ENCODE measurements around the gene URM1. TPM values are rescaled to one million over a fixed set of nuclear protein-coding genes. Genes with fewer than 3 reads are reported as not detected.
"Not testable (repeated sequence)": the region's sequence is repeated elsewhere in the genome, so short reads cannot be mapped to it uniquely, and the experiment has no call there.

URM1 gene
- total and polyA plus RNA-seq, 2 experiments from 2014 or later: 48.0 to 71.0 TPM

DNA sequence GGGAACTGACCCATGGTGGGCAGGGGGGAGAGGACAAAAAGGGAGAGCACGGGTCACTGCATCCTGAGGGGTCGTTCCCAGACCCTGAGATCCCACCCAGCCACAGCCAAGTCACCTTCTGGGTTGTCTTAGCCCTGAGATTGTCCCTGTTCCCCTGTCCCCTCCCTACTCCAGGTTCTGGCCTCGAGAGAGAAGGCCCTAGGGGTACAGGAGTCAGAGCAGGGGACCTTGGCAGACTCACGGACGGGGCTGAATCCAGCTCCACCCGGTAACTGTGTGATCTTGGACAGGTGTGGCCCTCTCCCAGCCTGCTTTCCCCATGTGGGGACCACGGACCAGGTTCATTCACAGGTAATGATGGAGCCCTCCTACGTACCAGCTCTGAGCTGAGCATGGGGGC is 38.3 kb downstream of the URM1 start:
- no peaks in the 10 kb centered on the region for H3K9me3 ChIP-seq (ENCODE audit: low read depth)
- TF ChIP-seq, protein P1, sequence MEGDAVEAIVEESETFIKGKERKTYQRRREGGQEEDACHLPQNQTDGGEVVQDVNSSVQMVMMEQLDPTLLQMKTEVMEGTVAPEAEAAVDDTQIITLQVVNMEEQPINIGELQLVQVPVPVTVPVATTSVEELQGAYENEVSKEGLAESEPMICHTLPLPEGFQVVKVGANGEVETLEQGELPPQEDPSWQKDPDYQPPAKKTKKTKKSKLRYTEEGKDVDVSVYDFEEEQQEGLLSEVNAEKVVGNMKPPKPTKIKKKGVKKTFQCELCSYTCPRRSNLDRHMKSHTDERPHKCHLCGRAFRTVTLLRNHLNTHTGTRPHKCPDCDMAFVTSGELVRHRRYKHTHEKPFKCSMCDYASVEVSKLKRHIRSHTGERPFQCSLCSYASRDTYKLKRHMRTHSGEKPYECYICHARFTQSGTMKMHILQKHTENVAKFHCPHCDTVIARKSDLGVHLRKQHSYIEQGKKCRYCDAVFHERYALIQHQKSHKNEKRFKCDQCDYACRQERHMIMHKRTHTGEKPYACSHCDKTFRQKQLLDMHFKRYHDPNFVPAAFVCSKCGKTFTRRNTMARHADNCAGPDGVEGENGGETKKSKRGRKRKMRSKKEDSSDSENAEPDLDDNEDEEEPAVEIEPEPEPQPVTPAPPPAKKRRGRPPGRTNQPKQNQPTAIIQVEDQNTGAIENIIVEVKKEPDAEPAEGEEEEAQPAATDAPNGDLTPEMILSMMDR (IDR thresholded peaks at IDR 0.05; ENCODE audit: low read depth, low read length): no peak
- H3K36me3 ChIP-seq: no peaks in the 10 kb centered on the region
- DNase-seq (ENCODE audit: low read depth in 1 of 2, low spot score in 1 of 2): no peak
- H3K4me3 ChIP-seq: no peak overlapping the region
- H3K4me1 ChIP-seq (ENCODE audit: low read depth): no peaks in the 10 kb centered on the region
- peaks cover 66% of the 10 kb centered on the region for H3K27me3 ChIP-seq
- no peak overlapping the region for H3K27ac ChIP-seq

DNA sequence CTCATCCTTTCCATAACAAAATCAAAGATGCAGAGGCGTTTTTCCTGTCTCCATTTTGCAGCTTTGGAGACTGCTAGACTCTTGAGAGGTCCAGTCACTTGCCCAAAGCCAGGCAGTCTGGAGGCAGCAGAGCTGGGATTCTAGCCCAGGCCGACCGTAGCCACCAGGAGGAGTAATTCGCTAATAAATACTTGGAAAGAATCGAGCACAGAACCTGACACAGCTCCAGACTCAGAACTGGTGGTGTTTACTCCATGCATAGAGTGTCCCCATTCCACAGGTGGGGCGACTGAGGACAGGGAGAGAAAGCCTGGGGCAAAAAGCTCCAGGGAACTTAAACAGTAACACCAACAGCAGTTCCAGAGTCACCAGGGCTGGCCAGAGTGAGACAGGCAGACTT is 38.8 kb downstream of the URM1 start:
- H3K27ac ChIP-seq: no peak overlapping the region
- DNase-seq (ENCODE audit: low read depth in 1 of 2, low spot score in 1 of 2): peak in 1 of 2 donors; percentile 48
- no peaks in the 10 kb centered on the region for H3K4me1 ChIP-seq (ENCODE audit: low read depth)
- H3K4me3 ChIP-seq: no peak overlapping the region
- H3K27me3 ChIP-seq: peaks cover 68% of the 10 kb centered on the region
- H3K9me3 ChIP-seq (ENCODE audit: low read depth): no peaks in the 10 kb centered on the region
- no peaks in the 10 kb centered on the region for H3K36me3 ChIP-seq
- TF ChIP-seq, protein P1 (IDR thresholded peaks at IDR 0.05; ENCODE audit: low read depth, low read length): peak; percentile 42

DNA sequence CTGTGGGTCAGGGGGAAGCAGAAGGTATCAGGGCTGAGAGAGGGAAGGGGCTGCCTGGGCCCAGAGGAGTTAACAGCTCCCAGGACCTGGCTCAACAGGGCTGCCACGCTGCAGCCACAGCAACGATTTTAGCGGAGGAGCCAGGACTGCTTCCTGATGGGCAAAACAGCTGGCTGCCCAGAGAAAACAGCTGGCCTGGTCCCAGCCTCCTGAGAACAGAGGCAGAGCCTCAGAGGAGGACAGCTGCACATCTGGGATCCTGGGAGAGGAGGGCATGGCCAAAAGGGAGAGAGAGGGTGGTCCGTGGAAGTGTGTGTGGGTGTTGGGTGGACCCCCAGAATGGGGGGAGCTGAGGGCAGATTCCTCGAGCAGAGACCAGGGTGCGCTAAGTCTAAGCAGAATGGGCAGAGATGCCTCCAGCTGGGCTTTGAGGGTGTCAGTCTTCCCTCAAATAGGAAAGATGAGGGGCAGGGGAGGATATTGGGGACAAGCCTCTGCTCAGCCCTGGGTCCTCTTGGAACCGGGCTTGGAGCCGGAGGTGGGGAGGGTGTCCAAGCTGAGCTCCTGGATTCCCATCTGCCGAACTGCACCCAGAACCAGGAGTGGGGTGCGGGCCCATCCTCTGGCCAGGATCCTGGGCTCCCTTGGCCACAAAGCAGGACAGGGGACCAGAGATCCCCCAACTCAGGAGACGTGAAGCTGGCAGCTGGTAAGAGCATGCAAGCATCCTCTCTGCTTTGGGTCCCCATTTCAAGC is 40.4 kb downstream of the URM1 start:
- Histone ChIP-seq H3K4me3 (no peak overlapping the region), H3K36me3 (no peaks in the 10 kb centered on the region), H3K4me1 (ENCODE audit: low read depth) (no peaks in the 10 kb centered on the region), H3K27me3 (peaks cover 61% of the 10 kb centered on the region), H3K9me3 (ENCODE audit: low read depth) (no peaks in the 10 kb centered on the region), H3K27ac (no peak overlapping the region)
- DNase-seq (ENCODE audit: low read depth in 1 of 2, low spot score in 1 of 2): no peak
- TF ChIP-seq, protein P1 (IDR thresholded peaks at IDR 0.05; ENCODE audit: low read depth, low read length): no peak

DNA sequence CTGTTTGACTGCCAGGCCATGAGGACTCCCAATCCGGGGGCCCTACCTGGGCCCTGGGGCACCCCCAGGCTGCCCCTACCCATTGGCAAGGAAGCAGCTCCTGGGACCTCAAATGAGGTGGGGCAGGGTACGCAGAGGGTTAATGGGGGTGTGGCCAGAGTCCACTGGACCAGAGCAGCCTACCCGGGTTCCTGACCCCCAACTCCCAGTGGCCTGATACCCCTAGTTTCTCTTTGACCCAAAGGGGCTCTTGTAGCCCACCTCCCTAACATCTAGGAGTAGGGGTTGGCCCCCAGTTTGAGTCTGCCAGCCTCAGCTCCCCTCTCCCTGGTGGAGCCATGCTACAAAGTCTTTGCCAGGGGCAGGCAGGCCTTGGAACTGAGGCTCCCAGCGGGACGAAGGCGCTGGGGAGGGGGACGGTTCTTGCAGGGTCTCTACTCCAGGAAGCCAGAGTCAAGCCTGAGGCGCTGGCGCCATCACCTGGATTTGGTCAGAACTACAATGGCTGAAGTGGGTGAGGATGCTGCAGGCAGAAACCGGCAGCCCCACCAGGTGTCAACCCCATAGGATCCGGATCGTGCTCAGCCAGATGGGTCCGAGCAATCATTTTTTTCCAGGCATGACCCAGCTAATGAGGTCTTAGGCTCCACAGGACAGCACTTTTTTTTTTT is 41.1 kb downstream of the URM1 start:
- no peak overlapping the region for H3K4me3 ChIP-seq
- H3K27ac ChIP-seq: no peak overlapping the region
- H3K27me3 ChIP-seq: peaks cover 54% of the 10 kb centered on the region
- H3K9me3 ChIP-seq (ENCODE audit: low read depth): no peaks in the 10 kb centered on the region
- peak; percentile 54 to 80 for DNase-seq (ENCODE audit: low read depth in 1 of 2, low spot score in 1 of 2)
- H3K4me1 ChIP-seq (ENCODE audit: low read depth): no peaks in the 10 kb centered on the region
- H3K36me3 ChIP-seq: no peaks in the 10 kb centered on the region
- TF ChIP-seq, protein P1 (IDR thresholded peaks at IDR 0.05; ENCODE audit: low read depth, low read length): peak; percentile 67

DNA sequence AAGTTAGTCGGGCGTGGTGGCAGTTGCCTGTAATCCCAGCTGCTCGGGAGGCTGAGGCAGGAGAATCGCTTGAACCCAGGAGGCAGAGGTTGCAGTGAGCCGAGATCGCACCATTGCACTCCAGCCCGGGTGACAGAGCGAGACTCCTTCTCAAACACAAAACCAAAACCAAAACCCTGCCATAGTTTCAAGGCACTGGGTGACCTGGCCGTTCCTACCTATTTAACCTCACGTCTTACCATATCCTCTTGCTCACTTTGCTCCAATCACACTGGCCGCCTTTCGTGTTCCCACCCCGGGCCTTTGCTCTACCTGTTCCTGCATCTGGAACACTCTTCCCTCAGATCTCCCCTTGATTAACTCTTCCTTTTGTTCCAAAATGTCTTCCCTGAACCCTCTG is 42.6 kb downstream of the URM1 start:
- DNase-seq (ENCODE audit: low read depth in 1 of 2, low spot score in 1 of 2); H3K36me3 ChIP-seq; H3K4me1 ChIP-seq (ENCODE audit: low read depth); H3K9me3 ChIP-seq (ENCODE audit: low read depth); H3K27ac ChIP-seq; H3K4me3 ChIP-seq: not testable (repeated sequence)
- peaks cover 39% of the 10 kb centered on the region for H3K27me3 ChIP-seq

DNA sequence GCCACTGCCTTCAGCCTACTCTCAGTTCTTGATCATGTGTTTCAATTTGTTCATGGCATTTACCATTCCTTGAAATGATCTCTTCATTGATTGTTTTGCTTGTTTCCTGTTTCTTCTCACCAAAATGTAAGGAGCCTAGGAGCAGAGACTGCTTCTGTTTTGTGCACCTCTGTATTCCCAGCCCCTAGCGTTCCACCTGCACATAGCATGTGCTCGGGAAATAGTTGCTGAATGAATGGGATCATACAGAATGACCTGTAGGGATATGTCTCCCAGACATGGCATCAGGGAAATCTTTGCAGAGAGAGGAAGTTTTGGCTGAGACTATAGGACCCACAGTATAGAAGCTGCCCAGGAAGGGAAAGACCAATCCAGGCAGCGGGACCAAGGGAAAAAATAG is 43.3 kb downstream of the URM1 start:
- no peak overlapping the region for H3K27ac ChIP-seq
- no peak for DNase-seq (ENCODE audit: low read depth in 1 of 2, low spot score in 1 of 2)
- peaks cover 8% of the 10 kb centered on the region for H3K4me1 ChIP-seq (ENCODE audit: low read depth)
- peaks cover 38% of the 10 kb centered on the region for H3K27me3 ChIP-seq
- H3K9me3 ChIP-seq (ENCODE audit: low read depth): no peaks in the 10 kb centered on the region
- H3K4me3 ChIP-seq: no peak overlapping the region
- H3K36me3 ChIP-seq: no peaks in the 10 kb centered on the region
- TF ChIP-seq, protein P1 (IDR thresholded peaks at IDR 0.05; ENCODE audit: low read depth, low read length): peak; percentile 14
